Chondrocyte (in vitro differentiated cells): ENCODE data around the gene CCAR1. TPM values are rescaled to one million over a fixed set of nuclear protein-coding genes. Genes with fewer than 3 reads are reported as not detected.
"Not testable (repeated sequence)": the region's sequence is repeated elsewhere in the genome, so short reads cannot be mapped to it uniquely, and the experiment has no call there.

Experiments
- DNase-seq: peaks from one replicate; pipeline ENCODE4 v3.0.0; 2021; ENCODE audit warnings: mixed read lengths, low spot score
- H3K27ac Mint-ChIP-seq: one replicate; pipeline ENCODE4 v1.8.0; 2021; ENCODE audit warnings: mild to moderate bottlenecking, moderate library complexity, mixed read lengths; ENCODE audit not compliant: unreplicated experiment
- H3K27me3 Mint-ChIP-seq: 2 replicates; pipeline ENCODE4 v1.8.0; 2021; ENCODE audit warnings: low read depth, mixed read lengths
- H3K36me3 Mint-ChIP-seq: 2 replicates; pipeline ENCODE4 v1.8.0; 2021; ENCODE audit warnings: low read depth, mixed read lengths
- H3K4me1 Mint-ChIP-seq: 2 replicates; pipeline ENCODE4 v1.8.0; 2021; ENCODE audit warnings: low read depth, mild to moderate bottlenecking, mixed read lengths
- H3K4me3 Mint-ChIP-seq: one replicate; pipeline ENCODE4 v1.8.0; 2021; ENCODE audit warnings: mild to moderate bottlenecking, moderate library complexity, mixed read lengths; ENCODE audit not compliant: unreplicated experiment
- H3K9me3 Mint-ChIP-seq: 2 replicates; pipeline ENCODE4 v1.8.0; 2021; ENCODE audit warnings: low read depth, mixed read lengths
- CTCF ChIP-seq: fragments of 200-600 bp; sonication (generic); IDR thresholded peaks from 2 replicates; pipeline ENCODE4 v1.5.0; 2021; ENCODE audit warnings: antibody characterized with exemption, mild to moderate bottlenecking, moderate library complexity
- total RNA-seq: library from RNA; stranded (reverse); gene quantifications from 3 replicates; pipeline ENCODE4 v1.2.1, GENCODE V29; 2021

Gene CCAR1
- total RNA-seq, 1 donor from 2014 or later: 57.6 TPM

DNA sequence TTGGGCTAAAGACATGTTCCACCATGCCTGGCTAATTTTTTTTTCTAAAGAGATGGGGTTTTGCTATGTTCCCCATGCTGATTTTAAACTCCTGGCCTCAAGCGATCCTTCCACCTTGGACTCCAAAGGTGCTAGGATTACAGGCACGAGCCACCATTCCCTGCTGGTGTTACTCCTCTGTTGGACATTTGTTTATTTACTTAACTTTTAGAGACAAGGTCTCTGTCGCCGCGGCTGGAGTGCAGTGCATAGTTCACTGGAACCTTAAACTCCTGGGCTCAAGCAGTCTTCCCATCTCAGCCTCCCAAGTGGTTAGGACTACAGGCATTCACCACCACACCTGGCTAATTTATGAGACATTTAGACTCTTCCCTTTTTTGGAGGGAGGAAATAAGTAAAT, 38.9 kb downstream of the CCAR1 start:
- H3K9me3 Mint-ChIP-seq: no peaks in the 10 kb centered on the region
- TF ChIP-seq CTCF: no peak
- peaks cover 34% of the 10 kb centered on the region for H3K36me3 Mint-ChIP-seq
- no peak for DNase-seq
- H3K4me3 Mint-ChIP-seq: no peak overlapping the region
- H3K27me3 Mint-ChIP-seq: no peaks in the 10 kb centered on the region
- peak overlapping the region; percentile 17 for H3K27ac Mint-ChIP-seq
- no peaks in the 10 kb centered on the region for H3K4me1 Mint-ChIP-seq

DNA sequence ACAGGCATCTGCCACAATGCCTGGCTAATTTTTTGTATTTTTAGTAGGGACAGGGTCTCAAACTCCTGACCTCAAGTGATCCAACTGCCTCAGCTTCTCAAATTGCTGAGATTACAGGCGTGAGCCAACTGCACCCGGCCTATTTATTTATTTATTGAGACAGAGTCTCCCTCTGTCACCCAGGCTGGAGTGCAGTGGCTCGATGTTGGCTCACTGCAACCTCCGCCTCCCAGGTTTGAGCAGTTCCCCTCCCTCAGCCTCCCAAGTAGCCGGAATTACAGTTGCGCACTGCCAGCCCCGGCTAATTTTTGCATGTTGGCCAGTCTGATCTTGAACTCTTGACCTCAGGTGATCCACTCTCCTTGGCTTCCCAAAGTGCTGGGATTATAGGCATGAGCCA, 46.4 kb downstream of the CCAR1 start:
- not testable (repeated sequence) for H3K27ac Mint-ChIP-seq, H3K4me3 Mint-ChIP-seq, H3K27me3 Mint-ChIP-seq, DNase-seq, H3K4me1 Mint-ChIP-seq, H3K9me3 Mint-ChIP-seq
- peaks cover 21% of the 10 kb centered on the region for H3K36me3 Mint-ChIP-seq

- H3K4me1 Mint-ChIP-seq: no peaks in the 10 kb centered on the region
- H3K4me3 Mint-ChIP-seq: no peak overlapping the region
- DNase-seq: no peak
- peaks cover 29% of the 10 kb centered on the region for H3K36me3 Mint-ChIP-seq
- no peaks in the 10 kb centered on the region for H3K9me3 Mint-ChIP-seq
- no peaks in the 10 kb centered on the region for H3K27me3 Mint-ChIP-seq
- H3K27ac Mint-ChIP-seq: no peak overlapping the region
- TF ChIP-seq CTCF: no peak
Observed at GRCh38 chr10:68781613-68782574, 60.9 kb downstream of the CCAR1 start.

- Mint-ChIP-seq H3K27me3 (no peaks in the 10 kb centered on the region), H3K36me3 (peaks cover 25% of the 10 kb centered on the region), H3K27ac (no peak overlapping the region), H3K4me3 (no peak overlapping the region), H3K9me3 (no peaks in the 10 kb centered on the region), H3K4me1 (no peaks in the 10 kb centered on the region)
- TF ChIP-seq CTCF: no peak
- DNase-seq: no peak
Observed at GRCh38 chr10:68784476-68784875, 63.4 kb downstream of the CCAR1 start.

DNA sequence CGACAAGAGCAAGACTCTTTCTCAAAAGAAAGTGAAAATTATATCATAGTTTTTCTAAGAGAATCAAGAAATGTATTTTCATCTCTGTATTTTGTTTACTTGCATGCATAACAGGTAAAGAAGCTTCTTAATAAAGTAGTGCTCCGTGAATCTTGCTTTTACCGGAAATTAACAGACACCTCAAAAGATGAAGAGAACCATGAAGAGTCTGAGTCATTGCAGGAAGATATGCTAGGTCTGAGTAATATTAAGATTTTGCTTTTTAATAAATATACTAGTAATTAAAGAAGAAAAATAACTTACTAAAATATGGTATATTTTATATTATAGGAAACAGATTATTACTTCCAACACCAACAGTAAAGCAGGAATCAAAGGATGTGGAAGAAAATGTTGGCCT, 66.8 kb downstream of the CCAR1 start:
- no peak overlapping the region for H3K4me3 Mint-ChIP-seq

More for the DNA sequence above, 66.8 kb downstream of the CCAR1 start:
- no peak for TF ChIP-seq CTCF
- no peak for DNase-seq
- no peaks in the 10 kb centered on the region for H3K27me3 Mint-ChIP-seq
- H3K9me3 Mint-ChIP-seq: no peaks in the 10 kb centered on the region
- peaks cover 23% of the 10 kb centered on the region for H3K36me3 Mint-ChIP-seq
- H3K27ac Mint-ChIP-seq: no peak overlapping the region
- H3K4me1 Mint-ChIP-seq: no peaks in the 10 kb centered on the region
